Activated naive CD4-positive, alpha-beta T cell treated with anti-CD3 and anti-CD28 coated beads, Interleukin-2, amount 50 U/mL, for 72 hours (primary cell): ENCODE results near the gene PAM. TPM values are rescaled to one million over a fixed set of nuclear protein-coding genes. Genes with fewer than 3 reads are reported as not detected.

Source experiments
- ATAC-seq, 2 donors: fragments of 150-1000 bp; cut with Tn5 transposase; 2 replicates each; pipeline ENCODE4 v1.10.0; 2021; ENCODE audit warnings: mild to moderate bottlenecking in 2 of 2, moderate library complexity in 2 of 2
- DNase-seq, 2 donors: peaks; one replicate each; pipeline ENCODE4 v3.0.0; 2021 to 2022; ENCODE audit warnings: low spot score in 2 of 2
- H3K27ac Mint-ChIP-seq, 2 donors: one replicate each; pipeline ENCODE4 v1.8.0; 2022; ENCODE audit warnings: mild to moderate bottlenecking in 2 of 2, mixed read lengths in 2 of 2
- H3K36me3 Mint-ChIP-seq, 2 donors: one replicate each; pipeline ENCODE4 v1.8.0; 2022; ENCODE audit warnings: mixed read lengths in 2 of 2
- H3K9me3 Mint-ChIP-seq, 2 donors: one replicate each; pipeline ENCODE4 v1.8.0; 2022; ENCODE audit warnings: mixed read lengths in 2 of 2
- total RNA-seq, 2 donors: library from RNA; stranded (reverse); gene quantifications; one replicate each; pipeline ENCODE4 v1.2.3, GENCODE V29; 2022

PAM gene
- total RNA-seq, 2 donors from 2014 or later: 14.2 to 88.0 TPM

DNA sequence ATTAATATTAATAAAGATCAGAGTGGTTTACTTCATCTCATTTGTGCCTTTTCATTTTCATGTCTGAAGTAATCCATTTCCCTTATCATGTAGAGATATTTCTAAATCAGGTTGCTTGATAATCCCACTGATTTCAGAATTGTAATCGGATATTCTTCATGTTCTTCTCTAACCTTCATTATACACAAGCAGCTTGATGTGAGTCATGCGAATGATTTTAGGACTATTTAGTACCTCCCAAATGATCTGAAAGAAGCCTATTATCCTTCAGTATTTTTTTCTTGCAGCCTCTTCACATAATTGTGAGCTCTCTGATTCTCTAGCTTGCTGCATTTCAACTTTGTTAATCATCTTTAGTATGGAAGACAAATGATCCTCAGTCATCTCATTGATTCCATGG lies 182.8 kb downstream of the PAM start:
- H3K36me3 Mint-ChIP-seq: peaks cover 0 to 6% of the 10 kb centered on the region in 2 donors

GRCh38 chr5:102941111-102941510 lies 186.0 kb downstream of the PAM start:
- ATAC-seq: no peak
- Mint-ChIP-seq H3K9me3 (no peaks in the 10 kb centered on the region), H3K36me3 (peaks cover 0 to 6% of the 10 kb centered on the region in 2 donors), H3K27ac (no peak overlapping the region)
- no peak for DNase-seq

More for the DNA sequence above, 182.8 kb downstream of the PAM start:
- no peaks in the 10 kb centered on the region for H3K9me3 Mint-ChIP-seq
- H3K27ac Mint-ChIP-seq: no peak overlapping the region
- ATAC-seq (no peak), DNase-seq (no peak)

DNA sequence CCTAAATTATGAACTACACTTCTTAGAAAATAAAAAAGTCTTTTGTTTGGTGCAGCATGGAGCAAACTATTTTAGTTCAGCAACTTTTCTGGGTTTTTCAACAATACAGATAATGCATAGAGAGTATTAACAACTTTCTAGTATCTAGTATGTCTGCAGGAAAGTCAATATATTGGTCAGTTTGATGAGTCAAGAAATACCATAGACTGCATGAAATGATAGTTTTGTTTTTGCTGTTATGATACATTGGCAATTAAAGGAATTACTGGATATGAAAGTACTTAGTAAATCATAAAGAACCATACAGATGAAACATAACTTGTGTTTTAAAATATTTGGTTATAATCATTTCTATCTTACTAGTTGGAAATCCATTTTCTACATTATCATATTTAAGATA lies 191.3 kb downstream of the PAM start:
- no peak for DNase-seq
- peak in 1 of 2 donors; percentile 63 for ATAC-seq
- peaks cover 4 to 13% of the 10 kb centered on the region in 2 donors for H3K36me3 Mint-ChIP-seq

GRCh38 chr5:102946971-102947370 lies 191.9 kb downstream of the PAM start:
- ATAC-seq (no peak), DNase-seq (no peak)
- Mint-ChIP-seq H3K36me3 (peaks cover 7 to 16% of the 10 kb centered on the region in 2 donors), H3K27ac (no peak overlapping the region), H3K9me3 (no peaks in the 10 kb centered on the region)

More for the DNA sequence above, 191.3 kb downstream of the PAM start:
- Mint-ChIP-seq H3K27ac (no peak overlapping the region), H3K9me3 (no peaks in the 10 kb centered on the region)

- Mint-ChIP-seq H3K27ac (no peak overlapping the region), H3K36me3 (peaks cover 4 to 19% of the 10 kb centered on the region in 2 donors), H3K9me3 (no peaks in the 10 kb centered on the region)
- ATAC-seq (no peak), DNase-seq (no peak)
Observed at GRCh38 chr5:102955488-102955887, 200.4 kb downstream of the PAM start.

GRCh38 chr5:102956599-102956998 lies 201.5 kb downstream of the PAM start:
- Mint-ChIP-seq H3K36me3 (peaks cover 4 to 19% of the 10 kb centered on the region in 2 donors), H3K27ac (no peak overlapping the region), H3K9me3 (no peaks in the 10 kb centered on the region)
- DNase-seq (no peak), ATAC-seq (no peak)

- H3K27ac Mint-ChIP-seq: no peak overlapping the region
- DNase-seq: no peak
- no peaks in the 10 kb centered on the region for H3K9me3 Mint-ChIP-seq
- no peak for ATAC-seq
- H3K36me3 Mint-ChIP-seq: peaks cover 0 to 14% of the 10 kb centered on the region in 2 donors
Observed at GRCh38 chr5:102957141-102957540, 202.0 kb downstream of the PAM start.

DNA sequence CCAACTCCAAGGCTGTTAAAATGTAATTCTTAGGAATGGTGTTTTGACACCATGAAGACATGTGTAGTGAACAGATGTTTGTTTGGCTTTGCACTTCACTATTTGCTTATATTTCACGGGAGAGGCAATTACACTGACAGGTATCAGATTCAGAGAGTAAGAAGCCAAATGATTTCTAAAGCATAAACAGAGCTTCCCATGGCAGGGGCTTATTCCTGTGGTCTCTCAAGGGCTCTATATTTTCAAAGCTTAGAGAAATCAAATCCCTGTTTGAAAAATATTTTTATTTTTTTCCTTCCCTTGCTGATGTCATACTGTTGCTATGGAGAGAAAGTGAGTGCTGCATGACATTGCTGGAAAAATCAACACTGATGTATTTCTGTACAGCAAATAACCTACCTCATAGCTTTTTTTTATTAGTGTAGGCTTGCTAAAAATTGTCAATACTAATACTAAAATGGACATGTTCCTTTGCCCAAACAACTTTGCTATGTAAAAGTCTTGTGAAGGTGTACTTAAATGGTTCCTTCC lies 203.4 kb downstream of the PAM start:
- ATAC-seq (no peak), DNase-seq (no peak)
- no peaks in the 10 kb centered on the region for H3K9me3 Mint-ChIP-seq
- H3K36me3 Mint-ChIP-seq: peaks cover 0 to 14% of the 10 kb centered on the region in 2 donors
- no peak overlapping the region for H3K27ac Mint-ChIP-seq

- H3K27ac Mint-ChIP-seq: no peak overlapping the region
- DNase-seq (no peak), ATAC-seq (no peak)
- peaks cover 0 to 14% of the 10 kb centered on the region in 2 donors for H3K36me3 Mint-ChIP-seq
- H3K9me3 Mint-ChIP-seq: no peaks in the 10 kb centered on the region
Observed at GRCh38 chr5:102959055-102959454, 203.9 kb downstream of the PAM start.

DNA sequence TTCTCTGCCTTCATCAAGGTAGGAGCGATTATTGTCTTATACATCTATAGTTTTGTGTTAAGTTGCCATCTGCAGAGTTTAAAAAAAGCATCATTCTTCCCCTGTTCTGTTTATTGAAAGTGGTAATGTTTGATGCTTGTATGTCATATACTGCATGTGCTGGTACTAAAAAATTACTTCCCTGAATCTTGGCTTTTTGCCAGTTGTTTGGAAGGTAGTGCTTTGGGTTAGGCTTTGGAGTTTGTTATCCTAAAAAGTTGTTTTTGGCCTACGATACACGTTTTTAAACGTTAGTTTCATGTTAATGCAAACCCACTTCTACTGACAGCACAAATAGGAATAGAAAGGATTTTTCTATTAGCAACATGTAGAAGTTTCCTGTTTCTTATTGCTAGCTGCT lies 206.6 kb downstream of the PAM start:
- no peaks in the 10 kb centered on the region for H3K9me3 Mint-ChIP-seq
- ATAC-seq: no peak

GRCh38 chr5:102965653-102966052 lies 210.5 kb downstream of the PAM start:
- H3K9me3 Mint-ChIP-seq: no peaks in the 10 kb centered on the region
- peaks cover 0 to 4% of the 10 kb centered on the region in 2 donors for H3K36me3 Mint-ChIP-seq
- no peak for DNase-seq
- no peak for ATAC-seq
- H3K27ac Mint-ChIP-seq: no peak overlapping the region

More for the DNA sequence above, 206.6 kb downstream of the PAM start:
- no peak for DNase-seq
- H3K36me3 Mint-ChIP-seq: peaks cover 4 to 14% of the 10 kb centered on the region in 2 donors
- H3K27ac Mint-ChIP-seq: no peak overlapping the region

DNA sequence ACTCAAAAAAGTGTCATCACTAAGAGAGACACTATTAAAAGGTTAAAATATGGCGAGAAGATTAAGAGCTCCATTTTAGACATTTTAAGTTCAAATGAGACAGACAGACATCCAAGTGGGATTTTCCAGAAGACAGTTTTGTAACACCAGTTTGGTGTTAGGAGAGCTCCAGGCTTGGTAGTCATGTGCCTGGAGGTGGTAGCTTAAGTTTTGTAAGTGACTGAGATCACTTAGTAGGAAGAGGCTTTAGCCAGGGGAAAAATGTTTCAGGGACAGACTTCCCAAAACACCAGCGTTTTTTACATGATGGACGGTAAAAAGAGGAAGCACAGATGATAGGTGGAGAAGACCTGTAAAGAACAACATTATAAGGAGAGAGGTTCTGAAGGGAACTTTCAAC lies 214.5 kb downstream of the PAM start:
- no peaks in the 10 kb centered on the region for H3K9me3 Mint-ChIP-seq
- DNase-seq: no peak
- peaks cover 0 to 4% of the 10 kb centered on the region in 2 donors for H3K36me3 Mint-ChIP-seq
- H3K27ac Mint-ChIP-seq: peak overlapping the region in 1 of 2 donors; percentile 53
- ATAC-seq: no peak

GRCh38 chr5:102971676-102972293 lies 216.7 kb downstream of the PAM start:
- Mint-ChIP-seq H3K27ac (no peak overlapping the region), H3K36me3 (no peaks in the 10 kb centered on the region), H3K9me3 (no peaks in the 10 kb centered on the region)
- DNase-seq (no peak), ATAC-seq (no peak)

GRCh38 chr5:102974177-102974576 lies 219.1 kb downstream of the PAM start:
- Mint-ChIP-seq H3K27ac (no peak overlapping the region), H3K36me3 (no peaks in the 10 kb centered on the region), H3K9me3 (no peaks in the 10 kb centered on the region)
- DNase-seq (no peak), ATAC-seq (no peak)

DNA sequence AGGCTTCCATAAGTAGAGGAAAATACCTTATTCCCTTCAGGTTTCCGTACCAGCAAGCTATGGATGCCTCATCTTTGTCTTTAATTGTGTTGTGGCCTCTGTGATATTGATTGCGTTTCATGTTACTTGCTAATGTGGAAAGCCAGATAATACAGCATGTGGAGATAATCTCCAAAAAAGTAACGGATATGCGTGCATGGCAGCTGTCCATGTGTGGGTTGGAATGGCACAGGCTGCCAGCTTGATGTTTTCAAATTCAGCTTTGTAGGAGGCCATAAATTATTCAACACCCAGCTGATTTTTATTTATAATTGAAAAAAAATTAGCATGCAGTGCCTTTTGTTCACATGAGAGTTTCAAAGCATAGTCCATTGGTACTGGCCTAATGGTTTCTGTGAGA lies 219.9 kb downstream of the PAM start:
- ATAC-seq (no peak), DNase-seq (no peak)
- no peaks in the 10 kb centered on the region for H3K9me3 Mint-ChIP-seq
- no peaks in the 10 kb centered on the region for H3K36me3 Mint-ChIP-seq
- H3K27ac Mint-ChIP-seq: no peak overlapping the region

DNA sequence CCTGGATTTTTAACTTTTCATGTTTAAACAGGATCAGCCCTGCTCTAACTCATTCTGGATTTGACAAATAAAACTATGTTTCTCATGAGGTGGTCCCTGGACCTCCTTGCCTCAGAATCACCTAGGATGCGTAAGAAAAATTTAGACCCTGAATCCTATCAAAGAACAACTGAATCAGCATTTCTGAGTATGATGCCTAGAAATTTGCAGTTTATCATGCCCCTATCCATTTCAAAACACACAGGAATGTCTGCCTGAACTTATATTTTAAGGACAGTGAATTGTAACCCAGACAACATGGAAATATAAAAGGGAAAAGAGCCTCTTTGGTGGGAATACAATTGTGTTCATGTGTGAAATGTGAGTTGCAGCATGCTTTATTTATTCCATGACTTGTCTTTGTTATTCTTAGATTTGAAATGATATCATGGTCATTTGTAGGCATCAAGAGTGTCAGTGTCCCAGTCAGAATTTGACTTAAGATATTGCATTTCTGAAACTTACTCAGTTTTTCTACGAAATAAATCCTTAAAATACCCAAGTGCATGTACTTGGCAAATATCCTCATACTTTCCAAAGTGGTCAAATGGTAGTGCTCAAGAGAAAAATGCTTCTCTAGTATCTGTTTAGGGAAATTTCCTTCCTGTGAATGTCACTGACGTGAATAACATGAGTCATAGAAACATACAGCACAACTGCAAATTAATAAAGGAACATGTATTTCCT lies 220.5 kb downstream of the PAM start:
- DNase-seq (no peak), ATAC-seq (no peak)
- Mint-ChIP-seq H3K36me3 (no peaks in the 10 kb centered on the region), H3K27ac (no peak overlapping the region), H3K9me3 (no peaks in the 10 kb centered on the region)

GRCh38 chr5:102981957-102982635 lies 227.0 kb downstream of the PAM start:
- H3K36me3 Mint-ChIP-seq: peaks cover 28 to 31% of the 10 kb centered on the region in 2 donors
- peaks cover 19 to 21% of the 10 kb centered on the region in 2 donors for H3K9me3 Mint-ChIP-seq
- H3K27ac Mint-ChIP-seq: peak overlapping the region in 1 of 2 donors; percentile 17
- DNase-seq (no peak), ATAC-seq (no peak)
